ENCODE data around the gene NMNAT2. TPM values are rescaled to one million over a fixed set of nuclear protein-coding genes. Genes with fewer than 3 reads are reported as not detected.

The NMNAT2 gene
- total and polyA plus RNA-seq, 5 donors from 2014 or later = not detected

DNA sequence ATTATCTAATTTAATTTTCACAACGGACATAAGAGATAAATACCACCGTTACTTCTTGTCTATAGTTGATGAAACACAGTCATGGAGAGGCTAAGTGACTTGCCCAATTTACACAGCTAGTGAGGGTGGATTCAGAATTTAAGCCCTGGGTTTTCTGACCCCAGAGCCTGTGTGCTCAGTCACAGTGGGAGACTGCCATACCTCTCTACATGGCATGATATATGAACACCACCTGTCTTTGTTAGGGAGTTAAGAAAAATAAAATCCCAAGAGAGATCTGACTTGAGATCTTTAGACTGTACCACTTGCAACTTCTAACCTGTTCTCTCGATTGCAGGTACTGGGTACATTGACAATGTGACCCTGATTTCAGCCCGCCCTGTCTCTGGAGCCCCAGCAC, 191.8 kb downstream of the NMNAT2 start:
- no peak overlapping the region for H3K27ac Mint-ChIP-seq
- H3K9me3 Mint-ChIP-seq = no peaks in the 10 kb centered on the region
- no peak overlapping the region for H3K4me3 ChIP-seq (ENCODE audit: low read depth, low read length)
- H3K9me3 ChIP-seq (ENCODE audit: control insufficient read depth in 2 of 2, low read length in 2 of 2) = no peaks in the 10 kb centered on the region
- H3K27me3 ChIP-seq (ENCODE audit: control insufficient read depth, insufficient read depth, low read length) = no peaks in the 10 kb centered on the region
- no peaks in the 10 kb centered on the region for H3K36me3 ChIP-seq (ENCODE audit: control insufficient read depth, insufficient read depth, low read length)
- ATAC-seq (ENCODE audit: low read depth in 2 of 2) (no peak), DNase-seq (no peak)
- peaks cover 0 to 2% (median 0%) of the 10 kb centered on the region in 4 donors for H3K4me1 Mint-ChIP-seq
- no peaks in the 10 kb centered on the region for H3K36me3 Mint-ChIP-seq
- no peak overlapping the region for H3K4me3 Mint-ChIP-seq
- no peak overlapping the region for H3K27ac ChIP-seq (ENCODE audit: insufficient read depth, low read length, poor library complexity, severe bottlenecking)
- peaks cover 8% of the 10 kb centered on the region for H3K27me3 Mint-ChIP-seq
- H3K4me1 ChIP-seq (ENCODE audit: control insufficient read depth, insufficient read depth, low read length, poor library complexity, severe bottlenecking) = no peaks in the 10 kb centered on the region

DNA sequence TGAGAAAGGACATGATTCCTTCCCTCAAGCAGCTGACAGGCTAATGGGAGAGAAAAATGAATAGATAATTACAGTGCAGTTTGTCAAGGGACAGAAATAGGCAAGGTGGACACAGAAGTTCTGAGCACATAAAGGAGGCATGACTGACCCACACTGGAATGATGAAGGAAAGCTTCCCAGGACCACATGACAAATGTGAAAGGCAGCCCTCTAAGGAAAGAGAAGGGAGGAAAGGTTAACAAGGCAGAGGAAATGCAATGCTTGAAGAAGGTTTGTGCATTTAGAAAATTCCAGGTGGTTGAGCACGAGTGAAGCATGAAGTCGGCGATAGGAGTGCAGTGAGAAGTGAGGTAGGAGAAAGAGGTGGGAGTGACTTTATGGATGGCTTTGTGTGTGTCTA, 194.7 kb downstream of the NMNAT2 start:
- Mint-ChIP-seq H3K36me3 (no peaks in the 10 kb centered on the region), H3K4me3 (no peak overlapping the region), H3K4me1 (peaks cover 0 to 17% (median 5%) of the 10 kb centered on the region in 4 donors), H3K27ac (no peak overlapping the region), H3K9me3 (no peaks in the 10 kb centered on the region), H3K27me3 (peaks cover 8% of the 10 kb centered on the region)
- no peaks in the 10 kb centered on the region for H3K36me3 ChIP-seq (ENCODE audit: control insufficient read depth, insufficient read depth, low read length)
- no peak for DNase-seq
- H3K27me3 ChIP-seq (ENCODE audit: control insufficient read depth, insufficient read depth, low read length) = no peaks in the 10 kb centered on the region
- H3K27ac ChIP-seq (ENCODE audit: insufficient read depth, low read length, poor library complexity, severe bottlenecking) = no peak overlapping the region
- no peak for ATAC-seq (ENCODE audit: low read depth in 2 of 2)
- no peaks in the 10 kb centered on the region for H3K4me1 ChIP-seq (ENCODE audit: control insufficient read depth, insufficient read depth, low read length, poor library complexity, severe bottlenecking)
- no peak overlapping the region for H3K4me3 ChIP-seq (ENCODE audit: low read depth, low read length)
- no peaks in the 10 kb centered on the region for H3K9me3 ChIP-seq (ENCODE audit: control insufficient read depth in 2 of 2, low read length in 2 of 2)

DNA sequence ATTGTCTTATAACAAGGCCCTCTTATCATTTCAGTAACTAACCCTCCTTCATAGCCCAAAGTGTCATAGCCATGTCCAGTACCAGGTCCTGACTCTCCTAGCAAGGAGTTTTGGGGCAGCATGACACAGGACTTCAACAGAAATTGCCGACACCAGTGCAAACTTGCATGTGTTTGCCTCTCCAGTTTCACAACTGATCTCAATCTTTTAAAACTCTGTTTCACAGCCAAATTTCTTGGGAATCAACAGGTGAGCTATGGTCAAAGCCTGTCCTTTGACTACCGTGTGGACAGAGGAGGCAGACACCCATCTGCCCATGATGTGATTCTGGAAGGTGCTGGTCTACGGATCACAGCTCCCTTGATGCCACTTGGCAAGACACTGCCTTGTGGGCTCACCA, 195.3 kb downstream of the NMNAT2 start:
- no peak for ATAC-seq (ENCODE audit: low read depth in 2 of 2)
- Histone ChIP-seq H3K4me1 (ENCODE audit: control insufficient read depth, insufficient read depth, low read length, poor library complexity, severe bottlenecking) (no peaks in the 10 kb centered on the region), H3K27me3 (ENCODE audit: control insufficient read depth, insufficient read depth, low read length) (no peaks in the 10 kb centered on the region), H3K9me3 (ENCODE audit: control insufficient read depth in 2 of 2, low read length in 2 of 2) (no peaks in the 10 kb centered on the region), H3K27ac (ENCODE audit: insufficient read depth, low read length, poor library complexity, severe bottlenecking) (no peak overlapping the region), H3K36me3 (ENCODE audit: control insufficient read depth, insufficient read depth, low read length) (no peaks in the 10 kb centered on the region), H3K4me3 (ENCODE audit: low read depth, low read length) (no peak overlapping the region)
- Mint-ChIP-seq H3K4me3 (no peak overlapping the region), H3K9me3 (no peaks in the 10 kb centered on the region), H3K27me3 (peaks cover 8% of the 10 kb centered on the region), H3K36me3 (no peaks in the 10 kb centered on the region), H3K27ac (no peak overlapping the region), H3K4me1 (peaks cover 0 to 19% (median 5%) of the 10 kb centered on the region in 4 donors)
- DNase-seq = no peak

DNA sequence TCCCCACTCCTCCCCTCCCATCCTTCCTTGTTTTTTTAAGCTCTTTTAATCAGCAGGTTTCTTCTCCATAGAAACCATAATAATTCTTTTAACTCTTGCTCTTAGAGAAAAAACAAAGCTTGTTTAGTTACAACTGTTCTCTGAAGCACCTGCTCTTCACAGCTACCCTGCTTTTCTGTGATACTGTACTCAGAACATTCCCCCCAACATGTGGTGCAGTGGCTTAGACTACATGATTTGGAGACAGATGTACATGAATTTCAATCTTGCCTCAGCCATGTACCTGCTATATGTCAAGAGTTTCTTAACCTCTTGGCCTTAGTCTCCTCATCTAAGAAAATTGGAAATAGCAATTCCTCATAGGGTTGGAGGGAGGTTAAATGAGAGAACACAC, 198.6 kb downstream of the NMNAT2 start:
- H3K9me3 ChIP-seq (ENCODE audit: control insufficient read depth in 2 of 2, low read length in 2 of 2) = no peaks in the 10 kb centered on the region
- no peaks in the 10 kb centered on the region for H3K9me3 Mint-ChIP-seq
- no peaks in the 10 kb centered on the region for H3K27me3 ChIP-seq (ENCODE audit: control insufficient read depth, insufficient read depth, low read length)
- ATAC-seq (ENCODE audit: low read depth in 2 of 2) (no peak), DNase-seq (no peak)
- peak overlapping the region in 1 of 4 donors; percentile 22 for H3K4me3 Mint-ChIP-seq
- H3K36me3 Mint-ChIP-seq = no peaks in the 10 kb centered on the region
- no peak overlapping the region for H3K27ac ChIP-seq (ENCODE audit: insufficient read depth, low read length, poor library complexity, severe bottlenecking)
- H3K36me3 ChIP-seq (ENCODE audit: control insufficient read depth, insufficient read depth, low read length) = no peaks in the 10 kb centered on the region
- peaks cover 0 to 22% (median 4%) of the 10 kb centered on the region in 4 donors for H3K4me1 Mint-ChIP-seq
- H3K4me3 ChIP-seq (ENCODE audit: low read depth, low read length) = no peak overlapping the region
- no peaks in the 10 kb centered on the region for H3K4me1 ChIP-seq (ENCODE audit: control insufficient read depth, insufficient read depth, low read length, poor library complexity, severe bottlenecking)
- H3K27ac Mint-ChIP-seq = peak overlapping the region in 1 of 3 donors; percentile 11
- peaks cover 4% of the 10 kb centered on the region for H3K27me3 Mint-ChIP-seq

DNA sequence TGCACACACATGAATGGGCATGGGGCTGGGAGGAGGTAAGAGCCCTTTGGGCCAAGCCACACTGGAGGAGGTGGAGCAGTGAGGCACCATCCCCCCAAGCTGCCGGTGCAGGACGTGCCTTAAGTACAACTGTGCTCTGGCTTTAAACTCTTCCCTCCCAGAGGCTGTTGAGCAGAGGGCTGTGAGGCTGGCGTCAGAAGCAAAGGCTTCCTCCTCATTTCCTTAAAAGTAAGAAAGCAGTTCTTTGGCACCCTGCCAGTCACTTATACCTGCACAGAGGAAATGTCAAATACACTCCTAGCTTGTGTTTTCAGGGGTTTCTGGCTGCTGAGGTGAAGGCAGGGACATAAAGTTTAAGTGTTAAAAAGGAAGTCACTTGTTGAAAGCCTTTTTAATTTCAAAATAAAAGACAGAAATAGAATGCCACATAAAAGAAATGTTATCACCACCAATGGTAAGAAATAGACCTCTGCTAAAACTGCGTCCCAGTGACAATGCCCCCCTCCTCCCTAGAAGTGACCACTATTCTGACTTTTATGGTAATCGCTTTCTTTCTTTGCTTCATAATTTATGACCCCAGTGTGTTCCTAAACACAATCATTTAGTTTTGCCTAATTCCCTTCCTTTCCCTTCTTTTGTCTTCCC, 199.1 kb downstream of the NMNAT2 start:
- Histone ChIP-seq H3K9me3 (ENCODE audit: control insufficient read depth in 2 of 2, low read length in 2 of 2) (no peaks in the 10 kb centered on the region), H3K27me3 (ENCODE audit: control insufficient read depth, insufficient read depth, low read length) (no peaks in the 10 kb centered on the region), H3K4me1 (ENCODE audit: control insufficient read depth, insufficient read depth, low read length, poor library complexity, severe bottlenecking) (no peaks in the 10 kb centered on the region), H3K36me3 (ENCODE audit: control insufficient read depth, insufficient read depth, low read length) (no peaks in the 10 kb centered on the region), H3K27ac (ENCODE audit: insufficient read depth, low read length, poor library complexity, severe bottlenecking) (no peak overlapping the region), H3K4me3 (ENCODE audit: low read depth, low read length) (no peak overlapping the region)
- Mint-ChIP-seq H3K27me3 (peaks cover 4% of the 10 kb centered on the region), H3K9me3 (no peaks in the 10 kb centered on the region), H3K4me1 (peaks cover 0 to 22% (median 4%) of the 10 kb centered on the region in 4 donors), H3K27ac (peak overlapping the region in 1 of 3 donors; percentile 11), H3K4me3 (peak overlapping the region in 1 of 4 donors; percentile 22), H3K36me3 (no peaks in the 10 kb centered on the region)
- peak in 2 of 3 donors; percentile 55 to 84 for DNase-seq
- ATAC-seq (ENCODE audit: low read depth in 2 of 2) = peak; percentile 56 to 66

DNA sequence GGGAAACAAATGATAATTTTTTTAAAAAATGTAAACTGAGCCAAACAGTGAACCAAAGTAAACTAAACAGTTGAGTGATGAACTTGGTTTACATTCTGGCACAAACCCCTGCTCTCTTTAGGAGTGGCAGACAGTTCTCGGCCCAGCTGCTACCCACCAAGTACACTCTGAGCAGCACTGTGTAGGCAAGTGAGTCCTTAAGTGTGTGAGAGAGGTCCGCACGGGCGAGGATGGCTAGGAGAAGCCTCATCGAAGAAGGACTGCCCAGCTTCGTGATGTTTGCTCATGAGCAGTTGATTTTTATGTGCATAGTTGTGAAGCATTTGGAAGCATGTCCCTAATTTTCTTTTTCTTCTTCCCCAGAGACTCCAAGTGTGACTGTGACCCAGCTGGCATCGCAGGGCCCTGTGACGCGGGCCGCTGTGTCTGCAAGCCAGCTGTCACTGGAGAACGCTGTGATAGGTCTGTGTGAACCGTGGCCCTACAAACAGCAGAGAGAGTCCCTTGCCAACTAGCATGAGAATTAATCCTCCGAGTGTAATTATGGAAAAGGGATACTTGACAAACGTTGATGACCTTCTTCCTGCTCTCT, 200.1 kb downstream of the NMNAT2 start:
- ATAC-seq (ENCODE audit: low read depth in 2 of 2) (no peak), DNase-seq (no peak)
- H3K4me3 Mint-ChIP-seq = no peak overlapping the region
- Histone ChIP-seq H3K27ac (ENCODE audit: insufficient read depth, low read length, poor library complexity, severe bottlenecking) (no peak overlapping the region), H3K4me3 (ENCODE audit: low read depth, low read length) (no peak overlapping the region), H3K4me1 (ENCODE audit: control insufficient read depth, insufficient read depth, low read length, poor library complexity, severe bottlenecking) (no peaks in the 10 kb centered on the region), H3K9me3 (ENCODE audit: control insufficient read depth in 2 of 2, low read length in 2 of 2) (no peaks in the 10 kb centered on the region), H3K36me3 (ENCODE audit: control insufficient read depth, insufficient read depth, low read length) (no peaks in the 10 kb centered on the region), H3K27me3 (ENCODE audit: control insufficient read depth, insufficient read depth, low read length) (no peaks in the 10 kb centered on the region)
- H3K36me3 Mint-ChIP-seq = no peaks in the 10 kb centered on the region
- H3K9me3 Mint-ChIP-seq = no peaks in the 10 kb centered on the region
- H3K27ac Mint-ChIP-seq = no peak overlapping the region
- peaks cover 0 to 22% (median 4%) of the 10 kb centered on the region in 4 donors for H3K4me1 Mint-ChIP-seq
- peaks cover 4% of the 10 kb centered on the region for H3K27me3 Mint-ChIP-seq

DNA sequence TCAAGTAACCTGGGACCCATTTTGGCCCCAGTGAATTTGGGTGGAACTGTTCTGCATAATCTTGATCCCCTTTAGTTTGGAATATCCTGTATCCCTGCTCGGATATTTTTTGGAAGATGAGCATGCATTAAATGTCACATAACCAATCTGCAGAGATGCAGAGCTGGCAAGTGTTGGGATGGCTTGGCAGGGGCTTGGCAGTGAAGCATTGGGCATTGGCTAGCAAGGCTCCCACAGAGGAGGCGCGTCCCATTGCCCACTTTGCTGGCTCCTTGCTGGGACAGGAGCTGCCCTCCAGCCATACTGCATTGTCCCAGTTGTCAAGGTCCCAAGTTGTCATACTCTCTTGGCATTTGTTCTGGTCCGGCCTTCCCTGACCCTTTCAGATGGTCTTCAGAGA, 202.2 kb downstream of the NMNAT2 start:
- no peak overlapping the region for H3K27ac Mint-ChIP-seq
- no peaks in the 10 kb centered on the region for H3K4me1 ChIP-seq (ENCODE audit: control insufficient read depth, insufficient read depth, low read length, poor library complexity, severe bottlenecking)
- DNase-seq = no peak
- H3K27me3 Mint-ChIP-seq = no peaks in the 10 kb centered on the region
- no peaks in the 10 kb centered on the region for H3K36me3 Mint-ChIP-seq
- H3K4me3 Mint-ChIP-seq = no peak overlapping the region
- ATAC-seq (ENCODE audit: low read depth in 2 of 2) = no peak
- no peaks in the 10 kb centered on the region for H3K36me3 ChIP-seq (ENCODE audit: control insufficient read depth, insufficient read depth, low read length)
- H3K4me3 ChIP-seq (ENCODE audit: low read depth, low read length) = no peak overlapping the region
- H3K27ac ChIP-seq (ENCODE audit: insufficient read depth, low read length, poor library complexity, severe bottlenecking) = no peak overlapping the region
- no peaks in the 10 kb centered on the region for H3K9me3 Mint-ChIP-seq
- H3K9me3 ChIP-seq (ENCODE audit: control insufficient read depth in 2 of 2, low read length in 2 of 2) = no peaks in the 10 kb centered on the region
- peaks cover 0 to 22% (median 5%) of the 10 kb centered on the region in 4 donors for H3K4me1 Mint-ChIP-seq
- no peaks in the 10 kb centered on the region for H3K27me3 ChIP-seq (ENCODE audit: control insufficient read depth, insufficient read depth, low read length)

All from CD4-positive, CD25-positive, alpha-beta regulatory T cell (primary cell).